HG03280 (cell line): ENCODE measurements around the gene SSX3.
"Not testable (repeated sequence)": the region's sequence is repeated elsewhere in the genome, so short reads cannot be mapped to it uniquely, and the experiment has no call there.

Source experiments
- ATAC-seq: cut with Tn5 transposase; IDR thresholded peaks from one replicate; pipeline ENCODE4 v1.9.1; 2021; ENCODE audit warnings: mild to moderate bottlenecking, moderate library complexity; ENCODE audit not compliant: unreplicated experiment

Gene SSX3, protein sequence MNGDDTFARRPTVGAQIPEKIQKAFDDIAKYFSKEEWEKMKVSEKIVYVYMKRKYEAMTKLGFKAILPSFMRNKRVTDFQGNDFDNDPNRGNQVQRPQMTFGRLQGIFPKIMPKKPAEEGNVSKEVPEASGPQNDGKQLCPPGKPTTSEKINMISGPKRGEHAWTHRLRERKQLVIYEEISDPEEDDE

DNA sequence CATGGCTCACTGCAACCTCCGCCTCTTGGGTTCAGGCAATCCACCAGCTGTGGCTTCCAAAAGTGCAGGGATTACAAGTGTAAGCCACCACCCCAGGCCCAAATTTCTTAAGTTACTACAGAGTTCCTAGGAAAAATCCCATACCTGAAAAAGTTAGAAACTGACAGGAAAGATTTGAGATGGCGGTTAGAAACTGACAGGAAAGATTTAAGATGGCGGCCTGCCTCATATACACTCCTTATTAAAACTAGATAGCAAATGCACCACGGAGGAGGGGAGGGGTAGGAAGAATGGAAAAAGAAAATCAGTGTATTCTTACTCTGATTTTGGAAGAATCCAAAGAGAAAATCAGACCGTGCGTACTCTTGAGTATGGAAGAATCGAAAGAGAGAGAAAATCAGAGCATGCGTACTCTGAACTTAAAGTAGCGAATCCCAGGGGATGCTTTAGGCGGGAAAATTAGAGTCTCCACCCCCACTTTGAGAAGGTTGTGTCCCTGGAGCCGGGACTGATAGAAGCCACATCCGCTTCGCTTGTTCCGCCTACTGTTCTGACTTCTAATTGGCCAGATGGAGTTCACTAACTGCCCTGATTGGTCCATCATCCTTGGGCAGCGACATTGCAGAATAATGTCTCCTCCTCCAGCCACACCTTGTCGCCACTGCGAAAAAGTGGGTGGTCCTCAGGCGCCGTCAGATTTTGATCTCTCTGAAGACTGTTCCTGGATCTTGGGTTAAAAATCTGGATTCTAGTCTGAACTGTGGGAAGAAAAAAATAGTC is at the start of gene SSX3:
TSS of gene SSX3 (minus strand) at position 389 of the 780 bp plus-strand sequence. CDS start 1,454 bp downstream, outside the sequence.
- not testable (repeated sequence) for ATAC-seq

DNA sequence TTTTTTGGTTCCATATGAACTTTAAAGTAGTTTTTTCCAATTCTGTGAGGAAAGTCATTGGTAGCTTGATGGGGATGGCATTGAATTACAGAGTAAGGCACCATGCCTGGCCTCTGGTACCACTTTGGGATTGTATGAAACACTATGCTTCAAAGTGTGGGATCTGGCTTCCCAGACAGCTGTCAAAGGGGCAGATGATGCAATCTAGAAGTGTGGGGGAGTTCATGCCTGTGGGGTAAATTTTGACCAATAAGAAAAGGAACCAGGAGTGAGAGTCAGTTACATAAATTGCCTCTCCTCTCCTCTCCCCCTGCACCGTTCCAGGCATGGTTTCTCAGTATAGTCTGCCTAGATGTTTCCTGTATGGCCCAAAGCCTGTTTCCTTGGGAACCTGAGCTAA is 41.3 kb upstream of the SSX3 start:
- ATAC-seq = not testable (repeated sequence)

DNA sequence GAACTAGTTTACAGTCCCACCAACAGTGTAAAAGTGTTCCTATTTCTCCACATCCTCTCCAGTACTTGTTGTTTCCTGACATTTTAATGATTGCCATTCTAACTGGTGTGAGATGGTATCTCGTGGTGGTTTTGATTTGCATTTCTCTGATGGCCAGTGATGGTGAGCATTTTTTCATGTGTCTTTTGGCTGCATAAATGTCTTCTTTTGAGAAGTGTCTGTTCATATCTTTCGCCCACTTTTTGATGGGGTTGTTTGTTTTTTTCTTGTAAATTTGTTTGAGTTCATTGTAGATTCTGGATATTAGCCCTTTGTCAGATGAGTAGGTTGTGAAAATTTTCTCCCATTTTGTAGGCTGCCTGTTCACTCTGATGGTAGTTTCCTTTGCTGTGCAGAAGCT is 40.4 kb upstream of the SSX3 start:
- ATAC-seq = not testable (repeated sequence)

DNA sequence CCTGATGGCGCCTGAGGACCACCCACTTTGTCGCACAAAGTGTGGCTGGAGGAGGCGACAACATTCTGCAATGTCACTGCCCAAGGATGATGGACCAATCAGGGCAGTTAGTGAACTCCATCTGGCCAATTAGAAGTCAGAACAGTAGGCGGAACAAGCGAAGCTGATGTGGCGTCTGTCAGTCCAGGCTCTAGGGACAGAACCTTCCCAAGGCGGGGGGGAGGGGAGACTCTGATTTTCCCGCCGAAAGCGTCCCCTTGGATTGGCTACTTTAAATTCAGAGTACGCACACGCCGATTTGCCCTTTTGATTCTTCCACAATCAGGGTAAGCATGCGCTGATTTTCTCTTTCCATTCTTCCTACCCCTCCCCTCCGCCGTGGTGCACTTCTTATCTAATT is 26.7 kb upstream of the SSX3 start, which contains the start of gene SSX4:
TSS of gene SSX4 (plus strand) at position 301 of the 400 bp plus-strand sequence. CDS start 515 bp downstream, outside the sequence.
- ATAC-seq = not testable (repeated sequence)

DNA sequence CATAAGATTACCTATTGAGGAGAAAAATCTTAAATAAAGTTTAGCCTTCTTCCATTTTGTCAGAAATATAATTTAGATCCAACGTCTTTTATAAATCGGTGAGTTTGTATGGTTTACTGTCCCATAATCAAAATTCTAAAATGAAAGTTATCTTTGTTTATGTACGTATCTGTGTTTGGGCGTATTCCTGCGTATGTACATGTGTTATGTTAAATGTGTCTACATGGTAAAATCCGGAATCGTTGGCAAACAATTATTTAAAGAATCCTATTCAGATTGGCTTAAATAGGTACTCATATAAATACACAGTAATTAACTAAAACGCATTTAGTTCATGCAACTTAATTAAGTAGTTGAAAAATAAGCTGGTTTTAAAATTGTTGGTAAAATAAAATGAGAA is 13.9 kb upstream of the SSX3 start:
- ATAC-seq = not testable (repeated sequence)

DNA sequence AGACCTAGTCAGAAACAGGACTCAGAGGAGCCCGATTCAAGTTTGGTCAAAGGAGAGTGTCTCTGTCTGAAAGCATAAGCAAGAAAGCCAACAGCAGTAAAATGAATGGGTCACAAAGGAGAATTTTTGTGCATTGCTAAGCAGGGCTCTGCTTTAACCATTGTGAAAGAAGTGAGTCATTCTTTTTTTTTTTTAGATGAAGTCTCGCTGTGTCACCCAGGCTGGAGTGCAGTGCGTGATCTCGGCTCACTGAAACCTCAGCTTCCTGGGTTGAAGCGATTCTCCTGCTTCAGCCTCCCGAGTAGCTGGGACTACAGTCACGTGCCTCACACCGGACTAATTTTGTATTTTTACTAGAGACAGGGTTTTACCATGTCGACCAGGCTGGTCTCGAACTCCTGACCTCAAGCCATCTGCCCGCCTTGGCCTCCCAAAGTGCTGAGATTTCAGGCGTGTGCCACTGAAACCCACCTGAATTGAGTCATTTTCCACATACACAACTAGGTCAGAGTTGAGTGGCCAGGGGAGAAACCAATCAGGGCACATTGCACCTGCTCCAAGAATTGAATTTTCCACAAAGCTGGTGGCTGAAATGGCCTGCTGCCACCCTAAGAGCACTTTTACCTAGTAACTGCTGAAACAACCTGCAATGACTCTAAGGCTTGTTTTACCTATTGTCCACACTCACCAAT is 11.4 kb upstream of the SSX3 start:
- ATAC-seq = not testable (repeated sequence)

DNA sequence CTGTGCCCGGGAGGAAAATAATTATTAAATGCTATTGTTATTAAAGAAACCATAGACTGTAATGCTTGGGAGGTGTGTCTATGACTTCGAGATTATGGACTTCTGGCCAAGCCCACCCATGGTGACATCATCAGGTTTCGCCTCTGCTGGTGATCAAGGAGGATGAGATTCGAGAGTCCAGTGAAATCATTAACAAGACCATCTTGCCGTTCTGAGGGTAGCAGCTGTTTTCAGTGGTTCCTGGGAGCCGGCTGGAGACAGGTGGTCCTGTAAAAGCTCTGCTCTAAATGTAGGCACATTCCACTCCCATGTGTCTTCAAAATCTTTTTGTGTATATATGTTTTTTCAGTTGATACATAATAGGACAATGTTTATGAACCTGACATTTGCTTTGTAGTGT is 2.8 kb upstream of the SSX3 start:
- not testable (repeated sequence) for ATAC-seq

DNA sequence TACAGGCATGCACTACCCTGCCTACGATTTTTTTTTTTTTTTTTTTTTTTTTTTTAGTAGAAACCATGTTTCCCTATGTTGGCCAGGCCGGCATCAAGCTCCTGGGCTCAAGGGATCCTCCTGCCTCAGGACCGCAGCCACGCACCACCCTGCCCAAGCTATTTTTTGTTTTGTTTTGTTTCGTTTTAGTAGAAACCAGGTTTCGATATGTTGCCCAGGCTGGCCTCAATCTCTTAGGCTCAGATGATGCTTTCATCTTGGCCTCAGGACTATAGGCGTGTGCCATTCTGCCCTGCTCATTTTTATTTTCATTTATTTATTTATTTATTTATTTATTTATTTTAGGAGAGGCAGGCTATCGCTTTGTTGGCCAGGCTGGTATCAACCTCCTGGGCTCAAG is 1.2 kb upstream of the SSX3 start:
- ATAC-seq = no peak

DNA sequence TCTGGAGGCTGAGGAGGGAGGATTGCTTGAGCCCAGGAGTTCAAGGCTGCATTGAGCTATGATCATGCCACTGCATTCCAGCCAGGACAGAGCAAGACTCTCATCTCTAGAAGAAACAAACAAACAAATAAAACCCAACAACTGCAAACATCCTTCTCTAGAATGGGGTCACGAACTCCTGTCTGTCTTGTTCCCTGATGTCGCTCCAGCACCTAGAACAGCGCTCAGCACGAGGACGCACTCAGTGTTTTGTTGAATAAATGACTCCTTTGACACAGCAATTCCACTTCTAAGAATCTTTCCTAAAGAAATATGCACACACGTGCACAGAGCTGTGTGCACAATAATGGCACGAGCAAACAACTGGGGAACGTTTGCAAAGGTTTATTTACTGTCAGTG is 10.4 kb downstream of the SSX3 start:
- not testable (repeated sequence) for ATAC-seq

DNA sequence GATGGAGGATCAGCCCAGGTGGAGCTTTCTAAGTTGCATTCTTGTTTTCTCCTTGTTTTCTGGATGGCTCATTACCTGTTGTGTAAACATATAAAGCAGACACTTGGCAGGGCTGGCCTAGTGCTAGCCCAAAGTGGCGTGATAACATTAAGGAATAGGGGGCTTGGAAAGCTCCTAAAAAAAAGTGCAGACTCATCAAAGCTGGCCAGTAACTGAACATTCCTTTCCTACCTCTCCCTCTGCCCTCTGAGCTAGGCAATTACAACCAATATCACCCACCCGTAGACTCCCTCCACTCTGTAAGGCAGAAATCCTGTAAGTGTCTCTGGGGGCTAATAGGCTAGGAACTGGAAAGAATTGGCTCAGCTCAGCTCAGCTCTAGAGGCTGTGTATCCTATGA is 42.5 kb downstream of the SSX3 start:
- not testable (repeated sequence) for ATAC-seq

DNA sequence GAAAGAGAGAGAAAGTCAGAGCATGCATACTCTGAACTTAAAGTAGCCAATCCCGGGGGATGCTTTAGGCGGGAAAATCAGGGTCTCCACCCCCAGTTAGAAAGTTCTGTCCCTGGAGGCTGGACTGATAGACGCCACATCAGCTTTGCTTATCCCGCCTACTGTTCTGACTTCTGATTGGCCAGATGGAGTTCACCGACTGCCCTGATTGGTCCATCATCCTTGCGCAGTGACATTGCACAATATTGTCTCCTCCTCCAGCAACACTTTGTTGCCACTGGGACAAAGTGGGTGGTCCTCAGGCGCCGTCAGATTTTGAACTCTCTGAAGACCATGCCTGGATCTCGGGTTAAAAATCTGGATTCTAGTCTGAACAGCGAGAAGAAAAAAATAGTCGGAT is 50.3 kb downstream of the SSX3 start:
- ATAC-seq = no peak
